Common myeloid progenitor, CD34-positive (primary cell): Measurements from ENCODE around the gene INTS15.
A peak's percentile ranks its signal among the peaks of the same experiment; 100 is the strongest.

Experiments used
- CTCF ChIA-PET: fragments of 350-600 bp; sonication (Branson Sonifier 250); formaldehyde crosslinking; loops from one replicate; lab custom pipeline; 2021; ENCODE audit warnings: antibody characterized with exemption; lab: Charles Lee
- POLR2A ChIA-PET: fragments of 350-600 bp; sonication (Branson Sonifier 250); formaldehyde crosslinking; loops from one replicate; lab custom pipeline; 2021; ENCODE audit warnings: antibody characterized with exemption; lab: Charles Lee
- DNase-seq, 3 donors: peaks; one replicate each; pipeline versions ENCODE4 v3.0.0 to v3.0.0-alpha.2; 2013
- H3K27ac ChIP-seq, 2 experiments: 1 replicate in 1 of 2; 2 replicates in 1 of 2; pipeline ENCODE4 v1.7.0; 2013; ENCODE audit warnings: inconsistent platforms in 2 of 2, low read length in 2 of 2, mild to moderate bottlenecking in 2 of 2, low read depth in 1 of 2, moderate library complexity in 1 of 2; ENCODE audit not compliant: severe bottlenecking in 2 of 2, insufficient read depth in 1 of 2, poor library complexity in 1 of 2
- H3K27me3 ChIP-seq, 5 experiments: replicated peaks in 2 of 5; 1 replicate in 3 of 5; 2 replicates in 2 of 5; pipeline versions ENCODE4 v1.6.1 to v1.7.0; 2013; ENCODE audit warnings: low read length in 4 of 5, mild to moderate bottlenecking in 2 of 5, moderate library complexity in 2 of 5, inconsistent platforms in 1 of 5; ENCODE audit not compliant: insufficient read depth in 5 of 5, control insufficient read depth in 4 of 5
- H3K36me3 ChIP-seq, 4 experiments: 1 replicate in 2 of 4; 2 replicates in 2 of 4; pipeline versions ENCODE4 v1.6.1 to v1.7.0; 2013; ENCODE audit warnings: low read length in 3 of 4, control low read depth in 1 of 4, mild to moderate bottlenecking in 1 of 4; ENCODE audit not compliant: control insufficient read depth in 4 of 4, insufficient read depth in 4 of 4
- H3K4me1 ChIP-seq, 4 experiments: 1 replicate in 3 of 4; 2 replicates in 1 of 4; pipeline versions ENCODE4 v1.6.1 to v1.7.1; 2013; ENCODE audit warnings: low read length in 3 of 4, mild to moderate bottlenecking in 3 of 4, control low read depth in 1 of 4, inconsistent platforms in 1 of 4, moderate library complexity in 1 of 4; ENCODE audit not compliant: control insufficient read depth in 4 of 4, insufficient read depth in 4 of 4; ENCODE audit errors: control extremely low read depth in 1 of 4
- H3K4me3 ChIP-seq, 7 experiments: 1 replicate in 4 of 7; 2 replicates in 3 of 7; pipeline versions ENCODE4 v1.5.1 to v1.7.0; 2013; ENCODE audit warnings: mild to moderate bottlenecking in 7 of 7, low read length in 6 of 7, moderate library complexity in 6 of 7, inconsistent platforms in 2 of 7, low read depth in 2 of 7, control low read depth in 1 of 7; ENCODE audit not compliant: insufficient read depth in 4 of 7, control insufficient read depth in 1 of 7; ENCODE audit errors: extremely low read depth in 1 of 7
- H3K9me3 ChIP-seq, 5 experiments: 1 replicate in 4 of 5; 2 replicates in 1 of 5; pipeline versions ENCODE4 v1.6.1 to v1.7.1; 2013; ENCODE audit warnings: low read length in 4 of 5, mild to moderate bottlenecking in 2 of 5, inconsistent platforms in 1 of 5, low read depth in 1 of 5, moderate library complexity in 1 of 5; ENCODE audit not compliant: control insufficient read depth in 4 of 5, insufficient read depth in 2 of 5; ENCODE audit errors: control extremely low read depth in 1 of 5
- WGBS: methylation state at CpG from one replicate; pipeline ENCODE4 v1.1.5; 2013; ENCODE audit not compliant: insufficient coverage; 5-methylcytosine and 5-hydroxymethylcytosine counted together

Gene INTS15

GRCh38 chr7:6563936-6564770, 25.7 kb upstream of the INTS15 start:
- Histone ChIP-seq H3K4me3 (no peak overlapping the region), H3K27ac (no peak overlapping the region), H3K36me3 (no peaks in the 10 kb centered on the region), H3K4me1 (no peaks in the 10 kb centered on the region), H3K27me3 (no peaks in the 10 kb centered on the region), H3K9me3 (no peaks in the 10 kb centered on the region)
- DNase-seq = no peak
- ChIA-PET POLR2A (no interaction called here), CTCF (interaction anchor here (1.3 kb wide), 1 partner anchor 47 kb away, joined by 5 read pairs; no protein-coding TSS in a partner anchor)
- WGBS = 89% methylated on average over 10 of the region's 12 CpGs

- Histone ChIP-seq H3K9me3 (no peaks in the 10 kb centered on the region), H3K4me1 (no peaks in the 10 kb centered on the region), H3K36me3 (no peaks in the 10 kb centered on the region), H3K27me3 (no peaks in the 10 kb centered on the region), H3K27ac (no peak overlapping the region), H3K4me3 (no peak overlapping the region)
- WGBS = 95% methylated on average over 3 of the region's 4 CpGs
- ChIA-PET POLR2A (interaction anchor here (0.6 kb wide), 1 partner anchor 1796 kb away, joined by 4 read pairs; no protein-coding TSS in a partner anchor), CTCF (interaction anchor here (1.0 to 1.4 kb wide), 5 partner anchors 9 to 49 kb away, joined by 3 to 7 read pairs (median 4); partner anchors contain the start of gene ZDHHC4)
- no peak for DNase-seq
These were observed 24.2 kb upstream of the INTS15 start for GRCh38 chr7:6565655-6566054.

- CTCF ChIA-PET = interaction anchor here (0.9 to 1.3 kb wide), 5 partner anchors 9 to 57 kb away, joined by 3 to 6 read pairs (median 4); no protein-coding TSS in a partner anchor
- WGBS = 93% methylated on average over 2 of the region's 3 CpGs
These were observed 21.9 kb upstream of the INTS15 start for GRCh38 chr7:6567886-6568285.

GRCh38 chr7:6571160-6571779, 18.6 kb upstream of the INTS15 start:
- CTCF ChIA-PET = interaction anchor here (0.6 to 10.5 kb wide), 3 partner anchors 24 to 370 kb away, joined by 3 to 93 read pairs (median 3); no protein-coding TSS in a partner anchor

More at GRCh38 chr7:6567886-6568285, 21.9 kb upstream of the INTS15 start:
- Histone ChIP-seq H3K9me3 (no peaks in the 10 kb centered on the region), H3K36me3 (no peaks in the 10 kb centered on the region), H3K4me3 (no peak overlapping the region), H3K4me1 (no peaks in the 10 kb centered on the region), H3K27ac (no peak overlapping the region), H3K27me3 (no peaks in the 10 kb centered on the region)
- POLR2A ChIA-PET = no interaction called here
- DNase-seq = no peak

GRCh38 chr7:6575281-6576023, 14.4 kb upstream of the INTS15 start:
- Histone ChIP-seq H3K4me3 (no peak overlapping the region), H3K36me3 (peaks cover 0 to 8% (median 1%) of the 10 kb centered on the region in 4 experiments), H3K27ac (no peak overlapping the region), H3K27me3 (no peaks in the 10 kb centered on the region), H3K4me1 (peaks cover 0 to 15% (median 13%) of the 10 kb centered on the region in 4 experiments), H3K9me3 (no peaks in the 10 kb centered on the region)
- 96% methylated on average over 7 of the region's 9 CpGs for WGBS
- ChIA-PET POLR2A (interaction anchor here (1.0 kb wide), 1 partner anchor 13 kb away, joined by 3 read pairs; no protein-coding TSS in a partner anchor), CTCF (interaction anchor here (0.6 to 10.5 kb wide), 12 partner anchors 9 to 606 kb away, joined by 3 to 93 read pairs (median 4); partner anchors contain the start of genes INTS15 and ZNF316)
- DNase-seq = no peak

More at GRCh38 chr7:6571160-6571779, 18.6 kb upstream of the INTS15 start:
- H3K36me3 ChIP-seq = no peaks in the 10 kb centered on the region
- WGBS = 87% methylated on average over 5 of the region's 7 CpGs
- no peak overlapping the region for H3K4me3 ChIP-seq
- no peaks in the 10 kb centered on the region for H3K27me3 ChIP-seq
- no peak for DNase-seq
- H3K4me1 ChIP-seq = peaks cover 0 to 5% (median 2%) of the 10 kb centered on the region in 4 experiments
- H3K27ac ChIP-seq = no peak overlapping the region
- no peaks in the 10 kb centered on the region for H3K9me3 ChIP-seq
- POLR2A ChIA-PET = no interaction called here

- no peaks in the 10 kb centered on the region for H3K9me3 ChIP-seq
- WGBS = 85% methylated on average over 10 of the region's 14 CpGs
- ChIA-PET CTCF (interaction anchor here (0.6 to 10.5 kb wide), 8 partner anchors 11 to 605 kb away, joined by 3 to 93 read pairs (median 4); partner anchors contain the start of gene INTS15), POLR2A (no interaction called here)
- H3K4me1 ChIP-seq = peaks cover 0 to 15% (median 13%) of the 10 kb centered on the region in 4 experiments
- peaks cover 0 to 16% (median 6%) of the 10 kb centered on the region in 4 experiments for H3K36me3 ChIP-seq
- peak overlapping the region in 6 of 7 experiments; percentile 17 to 74 (median 61) for H3K4me3 ChIP-seq
- H3K27me3 ChIP-seq = no peaks in the 10 kb centered on the region
- DNase-seq = no peak
- H3K27ac ChIP-seq = peak overlapping the region; percentile 46 to 68
These were observed 13.6 kb upstream of the INTS15 start for GRCh38 chr7:6576024-6576866.
